Endothelial cell of umbilical vein (primary cell): ENCODE data around the gene CTTNBP2. TPM values are rescaled to one million over a fixed set of nuclear protein-coding genes. Genes with fewer than 3 reads are reported as not detected.

Experiments
- BruUV-seq: library from RNA; stranded (reverse); fragments of 400-500 nt; replicated peaks from 2 replicates; lab custom pipeline; 2021; lab: Mats Ljungman, UMichigan
- CTCF ChIA-PET: fragments of 300-600, 350-600 bp; sonication (Branson Sonifier 250); formaldehyde crosslinking; loops from one replicate; lab custom pipeline; 2021; ENCODE audit warnings: antibody characterized with exemption, inconsistent platforms; lab: Charles Lee
- POLR2A ChIA-PET: fragments of 300-600, 350-600 bp; sonication (Branson Sonifier 250); formaldehyde crosslinking; loops from one replicate; lab custom pipeline; 2021; ENCODE audit warnings: antibody characterized with exemption, inconsistent platforms; lab: Charles Lee
- DNase-seq: peaks from one replicate; pipeline ENCODE4 v3.0.0-alpha.2; 2011; ENCODE audit warnings: low read depth, low spot score
- FAIRE-seq: peaks from 2 replicates; lab custom pipeline; 2011; peaks lifted over from hg19 to GRCh38; lab: Jason Lieb, UNC
- H2AFZ ChIP-seq: 2 replicates; pipeline ENCODE4 v1.6.0; 2012; ENCODE audit warnings: low read depth, low read length, control low read depth, inconsistent platforms
- H3K27ac ChIP-seq: 2 replicates; pipeline ENCODE4 v1.5.1; 2011; ENCODE audit warnings: low read depth, mild to moderate bottlenecking, control low read depth, low read length, moderate library complexity; ENCODE audit not compliant: insufficient read depth
- H3K27me3 ChIP-seq, 2 experiments: 2 replicates each; pipeline versions ENCODE4 v1.6.0 to v1.6.1; 2011; ENCODE audit warnings: low read length in 2 of 2, mixed read lengths in 1 of 2; ENCODE audit not compliant: control insufficient read depth in 2 of 2, insufficient read depth in 2 of 2
- H3K36me3 ChIP-seq, 2 experiments: 2 replicates in 1 of 2; 3 replicates in 1 of 2; pipeline ENCODE4 v1.5.1; 2011; ENCODE audit warnings: low read length in 2 of 2, mild to moderate bottlenecking in 1 of 2, moderate library complexity in 1 of 2; ENCODE audit not compliant: control insufficient read depth in 2 of 2, insufficient read depth in 2 of 2; ENCODE audit errors: extremely low read depth in 1 of 2
- H3K4me1 ChIP-seq: 3 replicates; pipeline ENCODE4 v1.5.1; 2011; ENCODE audit warnings: mild to moderate bottlenecking, low read length; ENCODE audit not compliant: control insufficient read depth, insufficient read depth; ENCODE audit errors: extremely low read depth
- H3K4me2 ChIP-seq: 2 replicates; pipeline ENCODE4 v1.6.1; 2011; ENCODE audit warnings: low read length, control low read depth, mixed read lengths; ENCODE audit not compliant: insufficient read depth
- H3K4me3 ChIP-seq, 3 experiments: fragments of 200-600 bp in 1 of 3; sonication (generic), shearing (Covaris generic) in 1 of 3; replicated peaks in 1 of 3; 2 replicates each; pipeline ENCODE4 v1.5.1; 2011 to 2016; ENCODE audit warnings: control low read depth in 3 of 3, low read length in 3 of 3, mild to moderate bottlenecking in 2 of 3, inconsistent platforms in 1 of 3, low read depth in 1 of 3, moderate library complexity in 1 of 3; ENCODE audit not compliant: insufficient read depth in 1 of 3
- H3K79me2 ChIP-seq: 2 replicates; pipeline ENCODE4 v1.6.0; 2012; ENCODE audit warnings: low read length, inconsistent platforms; ENCODE audit not compliant: control insufficient read depth, insufficient read depth
- H3K9ac ChIP-seq: replicated peaks from 2 replicates; pipeline ENCODE3; 2011; ENCODE audit warnings: low read length, control low read depth; ENCODE audit not compliant: insufficient read depth; ENCODE audit errors: extremely low read depth
- H3K9me1 ChIP-seq: replicated peaks from 3 replicates; pipeline ENCODE4 v1.6.0; 2011; ENCODE audit warnings: mild to moderate bottlenecking, low read length; ENCODE audit not compliant: control insufficient read depth, insufficient read depth; ENCODE audit errors: extremely low read depth
- H3K9me3 ChIP-seq: replicated peaks from 2 replicates; pipeline ENCODE4 v1.5.1; 2012; ENCODE audit warnings: low read length, inconsistent platforms; ENCODE audit not compliant: control insufficient read depth, insufficient read depth
- H4K20me1 ChIP-seq: replicated peaks from 2 replicates; pipeline ENCODE3; 2011; ENCODE audit warnings: mild to moderate bottlenecking, low read length; ENCODE audit not compliant: control insufficient read depth, insufficient read depth; ENCODE audit errors: extremely low read depth
- EZH2 ChIP-seq: IDR thresholded peaks from 2 replicates; pipeline ENCODE4 v1.6.1; 2012; ENCODE audit warnings: borderline replicate concordance, low read depth, mild to moderate bottlenecking, moderate library complexity, low read length, inconsistent platforms; ENCODE audit not compliant: severe bottlenecking
- FOS ChIP-seq: IDR thresholded peaks from 2 replicates; pipeline ENCODE4 v1.6.1; 2011; ENCODE audit warnings: mild to moderate bottlenecking, low read length, moderate library complexity, borderline replicate concordance; ENCODE audit not compliant: insufficient read depth
- GATA2 ChIP-seq: IDR thresholded peaks from 2 replicates; pipeline ENCODE4 v1.7.0; 2011; ENCODE audit warnings: low read depth, mild to moderate bottlenecking, moderate library complexity, mixed read lengths, low read length; ENCODE audit not compliant: insufficient read length, insufficient read depth
- JUN ChIP-seq: IDR thresholded peaks from 2 replicates; pipeline ENCODE4 v1.6.1; 2011; ENCODE audit warnings: borderline replicate concordance, low read depth; ENCODE audit not compliant: insufficient read length, insufficient read depth
- MYC ChIP-seq: IDR thresholded peaks from one replicate; pipeline ENCODE4 v1.6.1; 2011; ENCODE audit warnings: mild to moderate bottlenecking, low read depth, low read length
- POLR2A ChIP-seq: IDR thresholded peaks from 2 replicates; pipeline ENCODE4 v1.6.1; 2012; ENCODE audit warnings: low read depth, mild to moderate bottlenecking, control low read depth, low read length
- POLR2AphosphoS5 ChIP-seq: IDR thresholded peaks from 2 replicates; pipeline ENCODE4 v1.6.1; 2012; ENCODE audit warnings: low read depth, mild to moderate bottlenecking, control low read depth, low read length, moderate library complexity; ENCODE audit not compliant: insufficient read depth
- dilution Hi-C: fragments of 300-500 bp; cut with MboI; formaldehyde crosslinking; loops from one replicate; pipeline ENCODE4 v1.15.0; 2019; ENCODE audit warnings: low sequenced_read_pairs; ENCODE audit not compliant: extremely low pct_ligation_motif_present
- intact Hi-C: fragments of 100-400 bp; cut with micrococcal nuclease; formaldehyde crosslinking; loops from one replicate; pipeline ENCODE4 v1.10.0; 2022
- polyA plus RNA-seq, 4 experiments: library from polyadenylated mRNA; depleted of rRNA in 3 of 4; stranded (reverse) in 3 of 4; unstranded in 1 of 4; fragments of >200 nt; gene quantifications; 2 replicates each; pipeline versions ENCODE4 v1.2.1 to v1.2.3, GENCODE V29; 2011 to 2012; ENCODE audit warnings: missing spikeins in 1 of 4
- total RNA-seq: library from RNA; stranded (reverse); gene quantifications from 2 replicates; pipeline ENCODE4 v1.2.3, GENCODE V29; 2021
- TF ChIP-seq, protein P1 (sequence below): IDR thresholded peaks from 2 replicates; pipeline ENCODE4 v1.6.1; 2011; ENCODE audit not compliant: insufficient read depth, insufficient read length

The CTTNBP2 gene
- total and polyA plus RNA-seq, 2 donors (not counting 3 experiments of a cell fraction or from before 2014, with no cell fraction given): 0.08 to 0.35 TPM

DNA sequence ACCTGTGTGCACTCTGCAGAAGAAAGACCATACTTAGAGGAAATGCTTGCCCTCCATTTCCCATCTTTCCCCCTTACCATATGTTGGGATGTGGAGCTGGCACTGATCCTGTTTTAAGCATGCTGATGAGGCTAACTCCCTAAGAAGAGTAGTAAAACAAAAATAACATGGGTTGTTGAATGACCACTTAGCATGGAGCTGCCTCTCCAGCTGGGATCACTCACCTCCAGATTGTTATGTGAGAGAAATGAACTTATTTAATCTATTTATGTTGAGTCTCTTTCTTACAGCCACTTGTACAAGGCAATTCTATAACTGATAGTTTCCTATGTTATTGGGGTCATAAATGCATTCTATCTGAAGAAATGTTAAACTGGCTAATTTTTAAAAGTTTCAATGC lies 17.0 kb downstream of the CTTNBP2 start:
- intact Hi-C loops: no loop called here
- no peaks in the 10 kb centered on the region for H4K20me1 ChIP-seq
- dilution Hi-C loops: no loop called here
- H3K36me3 ChIP-seq: no peaks in the 10 kb centered on the region
- H3K9ac ChIP-seq: no peak overlapping the region
- H2AFZ ChIP-seq: no peak overlapping the region
- FAIRE-seq (no peak), DNase-seq (no peak)
- CTCF ChIA-PET: no interaction called here
- TF ChIP-seq MYC (no peak), GATA2 (no peak), FOS (no peak), POLR2A (no peak), EZH2 (no peak)
- TF ChIP-seq, protein P1, sequence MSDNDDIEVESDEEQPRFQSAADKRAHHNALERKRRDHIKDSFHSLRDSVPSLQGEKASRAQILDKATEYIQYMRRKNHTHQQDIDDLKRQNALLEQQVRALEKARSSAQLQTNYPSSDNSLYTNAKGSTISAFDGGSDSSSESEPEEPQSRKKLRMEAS: no peak
- BruUV-seq: no TSS peak
- no peaks in the 10 kb centered on the region for H3K9me3 ChIP-seq
- no peak overlapping the region for H3K4me2 ChIP-seq
- no peak overlapping the region for H3K4me3 ChIP-seq
- POLR2A ChIA-PET: no interaction called here
- no peaks in the 10 kb centered on the region for H3K79me2 ChIP-seq
- H3K27me3 ChIP-seq: no peaks in the 10 kb centered on the region
- H3K27ac ChIP-seq: no peak overlapping the region
- H3K4me1 ChIP-seq: no peaks in the 10 kb centered on the region
- H3K9me1 ChIP-seq: no peaks in the 10 kb centered on the region

DNA sequence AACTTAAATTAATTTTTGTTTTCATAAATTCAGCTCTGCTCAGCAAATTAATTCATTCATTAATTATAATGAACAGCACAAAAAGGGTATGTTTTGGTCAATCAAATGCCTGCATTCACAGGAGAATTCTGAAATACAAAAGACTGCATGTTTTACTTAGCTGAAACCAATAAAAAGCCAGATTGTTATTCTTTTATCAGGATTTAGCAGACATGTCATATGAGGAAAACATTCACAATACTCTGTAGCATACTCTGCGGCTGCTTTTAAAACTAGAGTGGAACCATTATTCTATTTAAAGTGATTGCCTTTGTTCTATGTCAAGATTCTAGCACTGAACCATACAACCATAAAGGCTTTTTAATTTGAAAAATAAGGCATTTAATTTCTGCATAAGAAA lies 19.1 kb downstream of the CTTNBP2 start:
- ChIA-PET POLR2A (no interaction called here), CTCF (interaction anchor here (2.2 kb wide), 1 partner anchor 9 kb away, joined by 5 read pairs; no protein-coding TSS in a partner anchor)
- Histone ChIP-seq H2AFZ (no peak overlapping the region), H4K20me1 (no peaks in the 10 kb centered on the region), H3K36me3 (no peaks in the 10 kb centered on the region), H3K9me1 (no peaks in the 10 kb centered on the region), H3K27me3 (no peaks in the 10 kb centered on the region), H3K4me1 (no peaks in the 10 kb centered on the region), H3K4me2 (no peak overlapping the region), H3K27ac (no peak overlapping the region), H3K4me3 (no peak overlapping the region), H3K9ac (no peak overlapping the region), H3K79me2 (no peaks in the 10 kb centered on the region), H3K9me3 (no peaks in the 10 kb centered on the region)
- intact Hi-C loops: no loop called here
- no peak for TF ChIP-seq POLR2AphosphoS5
- no peak for TF ChIP-seq GATA2
- TF ChIP-seq, protein P1: no peak
- TF ChIP-seq MYC: no peak
- no peak for TF ChIP-seq POLR2A
- TF ChIP-seq JUN: no peak
- no peak for TF ChIP-seq EZH2
- FAIRE-seq (no peak), DNase-seq (no peak)
- BruUV-seq: no TSS peak
- dilution Hi-C loops: no loop called here
